ENCODE measurements around the gene SMCHD1. TPM values are rescaled to one million over a fixed set of nuclear protein-coding genes. Genes with fewer than 3 reads are reported as not detected.
"Not testable (repeated sequence)": the region's sequence is repeated elsewhere in the genome, so short reads cannot be mapped to it uniquely, and the experiment has no call there.

SMCHD1 gene
- total RNA-seq, 1 donor, result 957 TPM

DNA sequence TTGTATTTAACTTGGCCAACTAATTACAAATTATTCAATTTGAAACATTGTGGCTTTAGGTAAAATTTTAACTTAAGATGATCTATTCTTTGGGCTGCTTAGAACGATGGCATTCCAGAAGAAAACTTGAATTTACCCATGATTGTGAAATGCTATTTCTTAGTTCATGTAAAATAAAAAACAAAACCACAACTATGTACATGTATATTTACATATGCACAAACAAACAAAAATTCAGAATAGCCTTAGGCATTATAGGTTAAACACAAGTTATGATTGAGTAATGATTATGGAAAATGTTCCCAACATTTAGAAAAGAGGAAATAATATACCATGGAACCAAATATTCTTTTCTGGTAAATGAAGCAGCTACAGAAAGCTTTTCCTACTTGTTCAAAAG is 3.5 kb upstream of the SMCHD1 start:
- H3K4me3 ChIP-seq (ENCODE audit: low read length), result no peak overlapping the region

DNA sequence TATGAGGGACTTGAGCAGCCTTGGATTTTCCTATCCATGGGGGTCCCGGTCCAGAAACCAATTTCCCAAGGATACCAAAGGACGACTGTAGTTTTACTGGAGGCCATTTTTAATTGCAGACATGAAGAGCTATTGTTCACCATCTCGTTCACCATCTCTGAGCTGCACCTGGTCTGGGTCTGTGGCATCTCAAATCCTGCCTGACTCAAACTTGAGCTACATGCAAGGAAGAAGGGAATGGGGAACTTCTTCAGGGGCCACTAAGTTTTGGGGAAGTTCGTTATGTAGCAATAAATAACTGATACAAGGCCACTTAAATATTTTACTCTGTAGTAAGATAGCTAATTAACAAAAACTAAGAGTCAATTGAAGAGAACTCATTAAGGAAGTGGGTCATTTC is 2.1 kb upstream of the SMCHD1 start:
- Histone ChIP-seq H3K4me1 (ENCODE audit: insufficient read depth, low read length) (peaks cover 54% of the 10 kb centered on the region), H3K27me3 (ENCODE audit: insufficient read depth, low read length) (no peaks in the 10 kb centered on the region), H3K4me3 (ENCODE audit: low read length) (no peak overlapping the region)

More for the DNA sequence above, 3.5 kb upstream of the SMCHD1 start:
- H3K9me3 ChIP-seq (ENCODE audit: low read depth, low read length), result no peaks in the 10 kb centered on the region
- peaks cover 49% of the 10 kb centered on the region for H3K4me1 ChIP-seq (ENCODE audit: insufficient read depth, low read length)
- H3K27me3 ChIP-seq (ENCODE audit: insufficient read depth, low read length), result no peaks in the 10 kb centered on the region

DNA sequence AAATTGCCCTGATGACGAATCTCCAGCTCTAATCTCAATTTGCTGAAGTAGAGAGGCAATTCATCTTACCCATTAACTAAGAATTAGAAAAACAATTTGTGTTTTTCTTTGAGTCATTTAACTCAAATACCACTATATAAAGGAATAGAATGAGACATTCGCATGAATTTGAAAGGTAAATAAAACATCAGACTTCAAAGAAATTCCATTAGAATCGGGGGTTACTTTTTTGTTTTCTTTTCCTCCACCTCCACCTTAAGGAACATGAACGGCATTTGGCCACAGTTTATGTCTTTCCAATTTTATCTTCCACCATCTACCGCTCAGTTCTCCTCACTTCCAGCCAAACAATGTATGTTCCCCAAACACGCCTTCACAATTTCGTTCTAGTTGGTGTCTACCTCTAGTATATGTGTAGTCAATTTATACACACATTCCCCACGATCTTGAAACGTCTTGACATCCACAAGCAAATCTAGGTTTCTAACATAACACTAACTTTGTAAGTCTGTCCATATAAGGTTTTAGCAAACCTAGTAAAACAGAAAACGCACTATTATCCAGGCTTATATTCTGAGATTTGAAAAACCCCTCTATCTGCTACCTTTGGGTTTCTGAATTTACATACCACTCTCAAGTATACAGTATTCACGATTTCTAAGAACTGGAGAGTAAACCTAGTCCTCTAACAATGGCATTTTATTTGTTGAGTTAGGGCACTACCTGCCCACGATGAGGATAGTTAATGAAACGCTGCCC is 1.2 kb upstream of the SMCHD1 start:
- H3K4me1 ChIP-seq (ENCODE audit: insufficient read depth, low read length), result peaks cover 61% of the 10 kb centered on the region

More for the DNA sequence above, 2.1 kb upstream of the SMCHD1 start:
- H3K9me3 ChIP-seq (ENCODE audit: low read depth, low read length), result no peaks in the 10 kb centered on the region

DNA sequence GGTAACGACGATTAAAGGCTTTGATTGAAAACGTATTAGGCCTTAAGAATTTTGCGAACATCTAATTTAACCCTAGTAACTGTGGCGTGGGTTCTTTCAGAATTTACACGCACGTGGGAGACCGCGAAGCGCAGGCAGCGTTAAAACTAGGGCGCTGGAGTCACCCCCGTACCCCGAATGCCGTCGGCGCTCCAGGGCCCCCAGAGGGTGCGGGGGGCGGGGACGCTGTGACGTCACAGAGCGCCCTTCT is 673 bp upstream of the SMCHD1 start:
- H3K9me3 ChIP-seq (ENCODE audit: low read depth, low read length), result no peaks in the 10 kb centered on the region
- no peaks in the 10 kb centered on the region for H3K27me3 ChIP-seq (ENCODE audit: insufficient read depth, low read length)
- H3K4me3 ChIP-seq (ENCODE audit: low read length), result peak overlapping the region; percentile 99
- peaks cover 65% of the 10 kb centered on the region for H3K4me1 ChIP-seq (ENCODE audit: insufficient read depth, low read length)

More for the DNA sequence above, 1.2 kb upstream of the SMCHD1 start:
- peak overlapping the region; percentile 99 for H3K4me3 ChIP-seq (ENCODE audit: low read length)
- H3K27me3 ChIP-seq (ENCODE audit: insufficient read depth, low read length), result no peaks in the 10 kb centered on the region
- H3K9me3 ChIP-seq (ENCODE audit: low read depth, low read length), result no peaks in the 10 kb centered on the region

DNA sequence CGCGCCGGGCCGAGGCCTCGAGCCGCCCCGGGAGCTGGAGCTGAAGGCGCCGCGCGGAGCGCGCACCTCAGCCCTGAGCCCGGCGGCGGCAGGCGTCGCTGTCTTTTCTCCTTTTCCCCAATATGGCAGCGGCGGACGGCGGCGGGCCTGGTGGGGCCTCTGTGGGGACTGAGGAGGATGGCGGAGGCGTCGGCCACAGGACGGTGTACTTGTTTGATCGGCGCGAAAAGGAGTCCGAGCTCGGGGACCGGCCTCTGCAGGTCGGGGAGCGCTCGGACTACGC is 369 bp downstream of the SMCHD1 start:
- H3K9me3 ChIP-seq (ENCODE audit: low read depth, low read length), result no peaks in the 10 kb centered on the region
- H3K27me3 ChIP-seq (ENCODE audit: insufficient read depth, low read length), result no peaks in the 10 kb centered on the region
- H3K4me3 ChIP-seq (ENCODE audit: low read length), result peak overlapping the region; percentile 99
- H3K4me1 ChIP-seq (ENCODE audit: insufficient read depth, low read length), result peaks cover 60% of the 10 kb centered on the region

DNA sequence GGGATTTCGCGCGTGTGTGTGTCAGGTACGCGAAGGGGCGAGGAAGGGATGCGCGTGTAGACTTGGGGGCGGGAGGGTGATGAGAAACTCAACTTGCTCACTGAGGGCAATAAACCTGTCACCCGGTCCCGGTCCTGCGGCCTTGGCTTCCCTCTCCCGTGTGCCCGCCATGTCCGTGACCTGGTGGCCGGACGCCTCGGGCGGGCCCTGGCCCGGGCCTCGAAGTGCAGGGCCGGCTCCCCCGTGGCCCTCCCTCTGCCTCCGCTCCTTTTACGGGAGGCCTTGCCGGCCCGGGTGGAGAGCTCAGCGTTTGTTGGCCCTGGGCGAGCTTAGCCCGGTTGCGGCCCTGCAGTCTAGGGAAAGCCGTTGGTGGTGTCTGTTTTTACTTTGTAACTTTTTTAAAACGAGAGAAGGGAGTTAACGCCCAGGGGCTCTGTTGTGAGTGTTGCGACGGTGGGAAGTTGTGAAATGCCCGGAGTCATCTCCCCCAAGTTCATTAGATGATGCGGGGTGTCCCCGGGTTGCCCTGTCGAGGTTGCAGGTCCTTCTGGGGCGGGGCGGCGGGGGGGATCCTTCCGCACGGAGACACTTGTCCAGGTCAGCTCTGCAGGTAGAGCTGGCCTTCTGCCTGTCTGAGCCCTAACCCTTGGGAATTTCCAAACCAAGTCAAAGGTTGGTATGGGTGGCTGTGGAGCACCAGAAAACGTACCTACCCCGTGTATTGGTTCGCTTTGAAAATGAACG is 883 bp downstream of the SMCHD1 start:
- H3K9me3 ChIP-seq (ENCODE audit: low read depth, low read length), result no peaks in the 10 kb centered on the region
- peak overlapping the region; percentile 99 for H3K4me3 ChIP-seq (ENCODE audit: low read length)

DNA sequence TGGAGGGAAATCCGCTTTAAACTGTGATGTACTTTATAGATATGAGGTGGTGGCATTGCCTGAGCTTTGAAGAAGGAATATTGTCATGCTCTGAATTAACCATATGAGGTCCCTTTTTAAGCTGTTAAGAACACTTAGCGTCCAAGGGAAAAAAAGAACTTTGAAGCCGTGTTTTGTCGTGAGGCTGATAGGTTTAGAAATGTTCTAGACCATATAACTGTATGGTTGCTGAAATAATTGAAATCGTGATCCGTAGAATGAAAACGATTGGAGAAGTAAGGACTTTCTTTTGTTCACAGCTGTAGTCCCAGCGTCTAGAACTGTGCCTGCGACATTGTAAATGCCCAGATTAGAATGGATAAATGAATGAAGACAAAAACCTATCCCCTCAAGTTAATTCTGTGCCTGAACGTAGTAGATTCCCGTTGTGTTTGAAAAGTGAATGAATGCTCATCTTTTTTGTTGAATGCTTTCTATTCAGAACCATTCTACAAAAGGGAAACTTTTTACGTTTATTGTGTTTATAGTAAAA is 1.5 kb downstream of the SMCHD1 start:
- H3K27me3 ChIP-seq (ENCODE audit: insufficient read depth, low read length), result no peaks in the 10 kb centered on the region
- peak overlapping the region; percentile 99 for H3K4me3 ChIP-seq (ENCODE audit: low read length)
- no peaks in the 10 kb centered on the region for H3K9me3 ChIP-seq (ENCODE audit: low read depth, low read length)
- H3K4me1 ChIP-seq (ENCODE audit: insufficient read depth, low read length), result peaks cover 51% of the 10 kb centered on the region

More for the DNA sequence above, 883 bp downstream of the SMCHD1 start:
- Histone ChIP-seq H3K4me1 (ENCODE audit: insufficient read depth, low read length) (peaks cover 55% of the 10 kb centered on the region), H3K27me3 (ENCODE audit: insufficient read depth, low read length) (no peaks in the 10 kb centered on the region)

DNA sequence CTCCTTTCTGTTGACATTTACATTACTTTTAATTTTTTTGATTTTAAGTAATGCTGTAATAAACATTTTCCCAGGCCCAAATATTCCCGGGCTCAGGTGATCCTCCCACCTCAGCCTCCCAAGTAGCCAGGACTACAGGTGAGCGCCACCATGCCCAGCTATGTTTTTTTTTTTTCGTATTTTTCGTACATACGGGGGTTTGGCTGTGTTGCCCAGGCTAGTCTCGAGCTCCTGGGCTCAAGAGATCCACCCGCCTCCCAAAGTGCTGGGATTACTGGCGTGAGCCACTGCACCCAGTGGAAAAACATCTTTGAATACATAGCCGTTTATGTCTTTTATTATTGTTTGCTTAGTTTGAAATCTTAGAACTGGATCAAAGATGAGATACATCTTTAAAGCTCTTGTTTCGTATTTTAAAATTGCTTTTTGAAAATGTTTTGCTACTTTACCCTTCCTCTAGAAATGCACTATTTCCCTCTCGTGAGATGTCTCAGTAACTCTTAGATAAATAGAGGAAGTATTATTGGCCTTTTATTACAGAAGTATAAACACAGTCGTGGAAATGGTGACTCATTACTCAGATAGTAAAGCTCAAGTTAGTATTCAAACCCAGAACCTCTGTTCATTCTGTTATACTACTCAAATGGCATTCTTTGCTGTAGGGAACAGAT is 2.4 kb downstream of the SMCHD1 start:
- Histone ChIP-seq H3K27me3 (ENCODE audit: insufficient read depth, low read length) (no peaks in the 10 kb centered on the region), H3K9me3 (ENCODE audit: low read depth, low read length) (no peaks in the 10 kb centered on the region), H3K4me3 (ENCODE audit: low read length) (peak overlapping the region; percentile 99), H3K4me1 (ENCODE audit: insufficient read depth, low read length) (peaks cover 44% of the 10 kb centered on the region)

DNA sequence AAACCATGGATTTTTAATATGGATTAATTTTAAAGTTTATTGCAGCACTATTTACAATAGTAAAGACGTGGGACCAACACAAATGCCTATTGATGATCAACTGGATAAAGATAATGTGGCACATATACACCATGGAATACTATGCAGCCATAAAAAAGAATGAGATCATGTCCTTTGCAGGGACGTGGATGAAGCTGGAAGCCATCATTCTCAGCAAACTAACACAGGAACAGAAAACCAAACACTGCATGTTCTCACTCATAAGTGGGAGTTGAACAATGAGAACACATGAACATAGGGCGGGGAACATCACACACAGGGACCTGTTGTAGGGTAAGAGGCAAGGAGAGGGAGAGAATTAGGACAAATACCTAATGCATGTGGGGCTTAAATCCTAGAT is 5.3 kb downstream of the SMCHD1 start:
- H3K27me3 ChIP-seq (ENCODE audit: insufficient read depth, low read length); H3K4me3 ChIP-seq (ENCODE audit: low read length); H3K9me3 ChIP-seq (ENCODE audit: low read depth, low read length): not testable (repeated sequence)
- H3K4me1 ChIP-seq (ENCODE audit: insufficient read depth, low read length), result peaks cover 31% of the 10 kb centered on the region

DNA sequence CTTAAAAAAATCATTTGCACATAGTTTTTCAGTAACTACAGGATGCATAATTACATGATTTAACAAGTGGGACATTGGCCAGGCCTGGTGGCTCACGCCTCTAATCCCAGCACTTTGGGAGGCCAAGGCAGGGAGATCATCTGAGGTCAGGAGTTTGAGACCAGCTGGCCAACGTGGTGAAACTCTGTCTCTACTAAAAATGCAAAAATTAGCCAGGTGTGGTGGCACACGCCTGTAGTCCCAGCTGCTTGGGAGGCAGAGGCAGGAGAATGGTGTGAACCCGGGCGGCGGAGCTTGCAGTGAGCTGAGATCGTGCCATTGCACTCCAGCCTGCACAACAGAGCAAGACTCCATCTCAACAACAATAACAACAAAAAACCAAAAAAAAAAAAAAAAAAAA is 6.8 kb downstream of the SMCHD1 start:
- H3K9me3 ChIP-seq (ENCODE audit: low read depth, low read length); H3K27me3 ChIP-seq (ENCODE audit: insufficient read depth, low read length); H3K4me3 ChIP-seq (ENCODE audit: low read length): not testable (repeated sequence)
- peaks cover 31% of the 10 kb centered on the region for H3K4me1 ChIP-seq (ENCODE audit: insufficient read depth, low read length)

DNA sequence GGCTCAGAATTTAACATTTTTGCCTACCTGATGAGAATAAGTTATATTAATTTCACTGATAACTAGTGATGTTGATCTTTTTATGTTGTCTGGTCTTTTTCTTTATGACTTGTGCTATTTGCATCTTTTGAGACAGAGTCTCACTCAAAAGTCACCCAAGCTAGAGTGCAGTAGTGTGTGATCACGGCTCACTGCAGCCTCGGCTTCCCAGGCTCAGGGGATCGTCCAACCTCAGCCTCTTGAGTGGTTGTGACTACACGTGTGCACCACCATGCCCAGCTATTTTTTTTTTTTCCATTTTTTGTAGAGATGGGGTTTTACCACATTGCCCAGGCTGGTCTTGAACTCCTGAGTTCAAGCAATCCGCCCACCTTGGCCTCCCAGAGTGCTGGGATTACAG is 7.5 kb downstream of the SMCHD1 start:
- no peak overlapping the region for H3K4me3 ChIP-seq (ENCODE audit: low read length)
- H3K27me3 ChIP-seq (ENCODE audit: insufficient read depth, low read length), result no peaks in the 10 kb centered on the region
- H3K9me3 ChIP-seq (ENCODE audit: low read depth, low read length), result no peaks in the 10 kb centered on the region
- H3K4me1 ChIP-seq (ENCODE audit: insufficient read depth, low read length), result peaks cover 28% of the 10 kb centered on the region

DNA sequence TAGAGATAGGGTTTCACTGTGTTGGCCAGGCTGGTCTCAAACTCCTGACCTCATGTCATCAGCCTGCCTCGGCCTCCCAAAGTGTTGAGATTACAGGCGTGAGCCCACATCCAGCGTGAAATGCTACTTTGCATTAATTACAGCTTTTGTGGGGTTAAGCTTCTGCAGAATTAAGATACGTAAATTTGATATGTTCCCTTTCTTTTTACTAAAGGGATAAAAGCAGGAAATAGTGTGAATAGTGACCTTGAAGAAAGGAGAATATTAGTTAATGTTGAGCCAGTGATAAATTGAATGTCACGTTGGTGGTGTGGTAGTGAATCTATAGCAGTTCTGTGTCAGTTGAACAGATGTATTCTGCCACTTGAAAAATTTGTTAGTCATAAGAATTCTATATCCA is 16.9 kb downstream of the SMCHD1 start:
- Histone ChIP-seq H3K4me3 (ENCODE audit: low read length) (no peak overlapping the region), H3K9me3 (ENCODE audit: low read depth, low read length) (no peaks in the 10 kb centered on the region), H3K4me1 (ENCODE audit: insufficient read depth, low read length) (no peaks in the 10 kb centered on the region), H3K27me3 (ENCODE audit: insufficient read depth, low read length) (no peaks in the 10 kb centered on the region)

DNA sequence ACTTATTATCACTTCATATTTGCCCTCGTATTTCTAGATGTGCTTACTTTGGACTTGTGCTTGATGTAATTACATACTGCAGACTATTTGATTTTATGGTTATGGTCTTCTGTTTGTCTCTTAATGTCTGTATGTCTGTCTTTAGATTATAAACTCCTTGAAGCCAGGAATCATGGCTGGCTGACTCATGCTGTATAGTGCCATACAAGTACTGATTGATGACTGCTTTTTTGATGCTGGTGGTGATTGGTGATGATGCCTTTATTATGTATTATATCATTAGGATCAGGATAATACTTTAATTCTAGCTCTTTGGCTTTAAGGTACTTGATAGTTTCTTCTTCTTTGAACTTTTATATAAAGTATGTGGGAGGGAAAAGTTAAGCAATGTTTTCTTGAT is 17.3 kb downstream of the SMCHD1 start:
- Histone ChIP-seq H3K27me3 (ENCODE audit: insufficient read depth, low read length) (no peaks in the 10 kb centered on the region), H3K9me3 (ENCODE audit: low read depth, low read length) (no peaks in the 10 kb centered on the region), H3K4me3 (ENCODE audit: low read length) (no peak overlapping the region), H3K4me1 (ENCODE audit: insufficient read depth, low read length) (no peaks in the 10 kb centered on the region)

DNA sequence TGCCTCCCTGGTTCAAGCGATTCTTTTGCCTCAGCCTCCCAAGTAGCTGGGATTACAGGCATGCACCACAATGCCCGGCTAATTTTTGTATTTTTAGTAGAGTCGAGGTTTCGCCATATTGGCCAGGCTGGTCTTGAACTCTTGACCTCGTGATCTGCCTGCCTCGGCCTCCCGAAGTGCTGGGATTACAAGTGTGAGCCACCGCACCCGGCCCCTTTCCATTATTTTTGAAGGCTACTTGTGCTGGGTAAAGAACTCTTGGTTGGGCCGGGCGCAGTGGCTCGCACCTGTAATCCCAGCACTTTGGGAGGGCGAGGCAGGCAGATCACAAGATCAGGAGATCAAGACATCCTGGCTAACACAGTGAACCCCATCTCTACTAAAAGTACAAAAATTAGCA is 23.4 kb downstream of the SMCHD1 start:
- not testable (repeated sequence) for H3K4me3 ChIP-seq (ENCODE audit: low read length); H3K27me3 ChIP-seq (ENCODE audit: insufficient read depth, low read length); H3K9me3 ChIP-seq (ENCODE audit: low read depth, low read length)
- peaks cover 10% of the 10 kb centered on the region for H3K4me1 ChIP-seq (ENCODE audit: insufficient read depth, low read length)

DNA sequence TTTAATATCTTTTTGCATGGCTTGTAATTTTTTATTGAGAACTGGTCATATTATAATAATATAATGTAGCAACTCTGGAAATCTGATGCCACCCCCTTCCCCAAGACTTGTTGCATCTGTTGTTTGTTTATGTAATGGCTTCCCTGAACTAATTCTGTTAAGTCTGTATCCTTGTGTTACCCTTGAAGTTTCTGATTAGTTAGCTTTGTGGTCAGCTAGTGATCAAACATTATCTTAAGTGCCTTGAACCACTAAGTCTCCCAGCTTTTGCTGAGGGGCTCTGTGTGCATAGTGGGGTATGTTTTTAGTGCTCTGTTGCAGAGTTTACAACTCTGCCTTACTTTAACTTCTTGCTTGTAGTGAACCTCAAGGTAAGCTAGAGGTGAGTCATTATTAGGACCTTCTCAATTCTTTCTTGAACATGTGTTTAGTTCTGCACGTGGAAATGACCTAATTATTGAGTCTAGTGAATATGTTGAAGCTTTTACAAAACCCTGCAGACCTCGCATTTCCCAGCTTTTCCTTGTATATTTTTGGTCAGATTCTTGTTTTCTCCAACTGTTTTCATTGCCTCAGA is 24.8 kb downstream of the SMCHD1 start:
- Histone ChIP-seq H3K4me1 (ENCODE audit: insufficient read depth, low read length) (peaks cover 10% of the 10 kb centered on the region), H3K9me3 (ENCODE audit: low read depth, low read length) (no peaks in the 10 kb centered on the region), H3K27me3 (ENCODE audit: insufficient read depth, low read length) (no peaks in the 10 kb centered on the region), H3K4me3 (ENCODE audit: low read length) (no peak overlapping the region)

Measured in mononuclear cell (primary cell).